ENCODE results near the gene CADM1. TPM values are rescaled to one million over a fixed set of nuclear protein-coding genes. Genes with fewer than 3 reads are reported as not detected.

Gene CADM1
- total RNA-seq, 2 donors from 2014 or later, result 49.6 to 137 TPM

- Histone ChIP-seq H3K4me3 (no peak overlapping the region), H3K27me3 (replicated peaks; ENCODE audit: insufficient read depth) (no peaks in the 10 kb centered on the region), H3K36me3 (no peaks in the 10 kb centered on the region), H3K4me1 (replicated peaks) (no peaks in the 10 kb centered on the region), H3K9me3 (no peaks in the 10 kb centered on the region), H3K27ac (no peak overlapping the region)
- WGBS, result 74% methylated on average over 4 of the region's 4 CpGs
- intact Hi-C loops (cut with DNase I), result no loop called here
- TF ChIP-seq POLR2AphosphoS5 (IDR thresholded peaks at IDR 0.05) (no peak), POLR2A (IDR thresholded peaks at IDR 0.05) (no peak), CTCF (IDR thresholded peaks at IDR 0.05) (no peak)
- no peak for DNase-seq (ENCODE audit: low spot score)
These were observed 279.7 kb downstream of the CADM1 start for GRCh38 chr11:115224551-115224950.

- no peak for DNase-seq (ENCODE audit: low spot score)
- intact Hi-C loops (cut with DNase I), result no loop called here
- H3K4me1 ChIP-seq (replicated peaks), result no peaks in the 10 kb centered on the region
- no peaks in the 10 kb centered on the region for H3K9me3 ChIP-seq
- no peak overlapping the region for H3K27ac ChIP-seq
- H3K27me3 ChIP-seq (replicated peaks; ENCODE audit: insufficient read depth), result no peaks in the 10 kb centered on the region
- H3K36me3 ChIP-seq, result no peaks in the 10 kb centered on the region
- TF ChIP-seq POLR2A (IDR thresholded peaks at IDR 0.05) (no peak), POLR2AphosphoS5 (IDR thresholded peaks at IDR 0.05) (no peak), CTCF (IDR thresholded peaks at IDR 0.05) (no peak)
- WGBS, result 94% methylated on average over 5 of the region's 5 CpGs
- no peak overlapping the region for H3K4me3 ChIP-seq
These were observed 281.2 kb downstream of the CADM1 start for GRCh38 chr11:115222863-115223530.

GRCh38 chr11:115222218-115222862, 281.9 kb downstream of the CADM1 start:
- Histone ChIP-seq H3K36me3 (no peaks in the 10 kb centered on the region), H3K4me1 (replicated peaks) (no peaks in the 10 kb centered on the region), H3K9me3 (no peaks in the 10 kb centered on the region), H3K27me3 (replicated peaks; ENCODE audit: insufficient read depth) (no peaks in the 10 kb centered on the region), H3K4me3 (no peak overlapping the region), H3K27ac (no peak overlapping the region)
- WGBS, result 79% methylated on average over 5 of the region's 5 CpGs
- intact Hi-C loops (cut with DNase I), result no loop called here
- DNase-seq (ENCODE audit: low spot score), result no peak
- no peak for TF ChIP-seq POLR2A (IDR thresholded peaks at IDR 0.05)

- intact Hi-C loops (cut with DNase I), result no loop called here
- no peaks in the 10 kb centered on the region for H3K9me3 ChIP-seq
- 75% methylated on average over 2 of the region's 2 CpGs for WGBS
- no peak for TF ChIP-seq POLR2A (IDR thresholded peaks at IDR 0.05)
- TF ChIP-seq POLR2AphosphoS5 (IDR thresholded peaks at IDR 0.05), result no peak
- TF ChIP-seq CTCF (IDR thresholded peaks at IDR 0.05), result no peak
- H3K27ac ChIP-seq, result no peak overlapping the region
- DNase-seq (ENCODE audit: low spot score), result no peak
- H3K27me3 ChIP-seq (replicated peaks; ENCODE audit: insufficient read depth), result no peaks in the 10 kb centered on the region
- no peak overlapping the region for H3K4me3 ChIP-seq
- no peaks in the 10 kb centered on the region for H3K4me1 ChIP-seq (replicated peaks)
- no peaks in the 10 kb centered on the region for H3K36me3 ChIP-seq
These were observed 282.6 kb downstream of the CADM1 start for GRCh38 chr11:115221461-115222069.

- H3K27ac ChIP-seq, result no peak overlapping the region
- H3K27me3 ChIP-seq (replicated peaks; ENCODE audit: insufficient read depth), result no peaks in the 10 kb centered on the region
- TF ChIP-seq CTCF (IDR thresholded peaks at IDR 0.05) (no peak), POLR2A (IDR thresholded peaks at IDR 0.05) (no peak), POLR2AphosphoS5 (IDR thresholded peaks at IDR 0.05) (no peak)
- WGBS, result 68% methylated on average over 4 of the region's 4 CpGs
- intact Hi-C loops (cut with DNase I), result no loop called here
- no peaks in the 10 kb centered on the region for H3K9me3 ChIP-seq
- no peaks in the 10 kb centered on the region for H3K36me3 ChIP-seq
- no peaks in the 10 kb centered on the region for H3K4me1 ChIP-seq (replicated peaks)
- no peak overlapping the region for H3K4me3 ChIP-seq
- DNase-seq (ENCODE audit: low spot score), result no peak
These were observed 283.3 kb downstream of the CADM1 start for GRCh38 chr11:115220911-115221310.

All from prostate gland (tissue), 2 donors.